Trophoblast cell (in vitro differentiated cells and primary cell): ENCODE data around the gene PTPRT.
A peak's percentile ranks its signal among the peaks of the same experiment; 100 is the strongest.

Experiments used
- DNase-seq, 2 donors: peaks; one replicate each; pipeline ENCODE4 v3.0.0-alpha.2; 2016
- H2AFZ ChIP-seq: 2 replicates; pipeline ENCODE4 v1.6.1; 2013; ENCODE audit warnings: low read length, moderate library complexity, mild to moderate bottlenecking; ENCODE audit not compliant: insufficient read depth, poor library complexity
- H2AK5ac ChIP-seq: 2 replicates; pipeline ENCODE4 v1.6.1; 2013; ENCODE audit warnings: mild to moderate bottlenecking, low read length
- H2BK120ac ChIP-seq: 2 replicates; pipeline ENCODE4 v1.6.1; 2013; ENCODE audit warnings: low read length, mild to moderate bottlenecking, moderate library complexity; ENCODE audit not compliant: insufficient read depth, poor library complexity
- H2BK12ac ChIP-seq: 2 replicates; pipeline ENCODE4 v1.6.1; 2013; ENCODE audit warnings: mild to moderate bottlenecking, low read length, moderate library complexity
- H2BK5ac ChIP-seq: 2 replicates; pipeline ENCODE4 v1.6.1; 2013; ENCODE audit warnings: low read length, low read depth, moderate library complexity, mild to moderate bottlenecking; ENCODE audit not compliant: poor library complexity
- H3K14ac ChIP-seq: 2 replicates; pipeline ENCODE4 v1.6.1; 2013; ENCODE audit warnings: mild to moderate bottlenecking, low read length
- H3K18ac ChIP-seq: 2 replicates; pipeline ENCODE4 v1.6.1; 2013; ENCODE audit warnings: mild to moderate bottlenecking, low read length
- H3K23ac ChIP-seq: 2 replicates; pipeline ENCODE4 v1.6.1; 2013; ENCODE audit warnings: low read length
- H3K27ac ChIP-seq: 2 replicates; pipeline ENCODE4 v1.5.1; 2013; ENCODE audit warnings: low read depth, mild to moderate bottlenecking, inconsistent platforms, low read length, moderate library complexity
- H3K27me3 ChIP-seq: 2 replicates; pipeline ENCODE4 v1.6.1; 2013; ENCODE audit warnings: inconsistent platforms, mild to moderate bottlenecking, low read length, moderate library complexity; ENCODE audit not compliant: insufficient read depth
- H3K36me3 ChIP-seq, 2 experiments: 1 replicate in 1 of 2; 2 replicates in 1 of 2; pipeline ENCODE4 v1.6.1; 2013; ENCODE audit warnings: low read length in 2 of 2, mild to moderate bottlenecking in 2 of 2, moderate library complexity in 1 of 2; ENCODE audit not compliant: insufficient read depth in 2 of 2, control insufficient read depth in 1 of 2
- H3K4ac ChIP-seq: 2 replicates; pipeline ENCODE4 v1.6.1; 2013; ENCODE audit warnings: low read depth, mild to moderate bottlenecking, low read length, moderate library complexity
- H3K4me1 ChIP-seq, 2 experiments: 1 replicate in 1 of 2; 2 replicates in 1 of 2; pipeline ENCODE4 v1.6.1; 2013; ENCODE audit warnings: low read length in 2 of 2, mild to moderate bottlenecking in 2 of 2, moderate library complexity in 1 of 2; ENCODE audit not compliant: insufficient read depth in 2 of 2, control insufficient read depth in 1 of 2
- H3K4me2 ChIP-seq: 2 replicates; pipeline ENCODE4 v1.6.1; 2013; ENCODE audit warnings: inconsistent platforms, mild to moderate bottlenecking, low read length, moderate library complexity
- H3K4me3 ChIP-seq: 2 replicates; pipeline ENCODE4 v1.5.1; 2013; ENCODE audit warnings: mild to moderate bottlenecking, low read depth, low read length, inconsistent platforms
- H3K79me1 ChIP-seq: one replicate; pipeline ENCODE4 v1.6.1; 2013; ENCODE audit warnings: low read length
- H3K79me2 ChIP-seq: 2 replicates; pipeline ENCODE4 v1.6.1; 2013; ENCODE audit warnings: low read length, mild to moderate bottlenecking; ENCODE audit not compliant: control insufficient read depth, insufficient read depth, poor library complexity
- H3K9ac ChIP-seq: 2 replicates; pipeline ENCODE4 v1.6.1; 2013; ENCODE audit warnings: mild to moderate bottlenecking, low read length
- H3K9me3 ChIP-seq: 2 replicates; pipeline ENCODE4 v1.6.1; 2013; ENCODE audit warnings: low read depth, mild to moderate bottlenecking, control low read depth, inconsistent platforms, low read length; ENCODE audit not compliant: insufficient read depth
- H4K12ac ChIP-seq: 2 replicates; pipeline ENCODE4 v1.6.1; 2013; ENCODE audit warnings: low read depth, mild to moderate bottlenecking, low read length, moderate library complexity
- H4K8ac ChIP-seq: 2 replicates; pipeline ENCODE4 v1.6.1; 2013; ENCODE audit warnings: low read depth, mild to moderate bottlenecking, low read length, moderate library complexity
- H4K91ac ChIP-seq: one replicate; pipeline ENCODE4 v1.6.1; 2013; ENCODE audit warnings: low read depth, mild to moderate bottlenecking, low read length, moderate library complexity
- whole genome bisulfite sequencing: extraction: QIAGEN DNeasy Blood & Tissue Kit; methylation state at CpG from one replicate; pipeline ENCODE4 v1.1.7; 2013; ENCODE audit warnings: missing lambda C conversion rate; ENCODE audit not compliant: insufficient read length, insufficient coverage; ENCODE audit errors: extremely low coverage; 5-methylcytosine and 5-hydroxymethylcytosine counted together

Gene PTPRT

GRCh38 chr20:42197599-42197998 lies 992.1 kb downstream of the PTPRT start:
- no peak overlapping the region for H2BK120ac ChIP-seq
- no peak overlapping the region for H3K18ac ChIP-seq
- H3K79me1 ChIP-seq: no peaks in the 10 kb centered on the region
- H3K23ac ChIP-seq: no peak overlapping the region
- H3K14ac ChIP-seq: no peak overlapping the region
- no peak overlapping the region for H3K27ac ChIP-seq
- no peak overlapping the region for H3K9ac ChIP-seq
- H3K4me3 ChIP-seq: no peak overlapping the region
- H3K36me3 ChIP-seq: no peaks in the 10 kb centered on the region
- H3K4me2 ChIP-seq: no peak overlapping the region
- no peaks in the 10 kb centered on the region for H3K4me1 ChIP-seq
- no peak overlapping the region for H4K12ac ChIP-seq
- no peak overlapping the region for H2AFZ ChIP-seq
- no peaks in the 10 kb centered on the region for H3K27me3 ChIP-seq
- no peak overlapping the region for H4K8ac ChIP-seq
- no peak overlapping the region for H2BK12ac ChIP-seq
- no peak overlapping the region for H4K91ac ChIP-seq
- DNase-seq: no peak
- peaks cover 1% of the 10 kb centered on the region for H3K9me3 ChIP-seq
- H2AK5ac ChIP-seq: no peak overlapping the region
- no peaks in the 10 kb centered on the region for H3K79me2 ChIP-seq
- no peak overlapping the region for H2BK5ac ChIP-seq
- no peak overlapping the region for H3K4ac ChIP-seq

- no peaks in the 10 kb centered on the region for H3K36me3 ChIP-seq
- H3K4me2 ChIP-seq: no peak overlapping the region
- H2BK12ac ChIP-seq: no peak overlapping the region
- H3K79me1 ChIP-seq: no peaks in the 10 kb centered on the region
- no peak overlapping the region for H3K4ac ChIP-seq
- no peak overlapping the region for H2AK5ac ChIP-seq
- no peak overlapping the region for H3K14ac ChIP-seq
- no peak overlapping the region for H4K8ac ChIP-seq
- no peak overlapping the region for H4K91ac ChIP-seq
- H2BK120ac ChIP-seq: no peak overlapping the region
- no peak overlapping the region for H4K12ac ChIP-seq
- H3K9me3 ChIP-seq: peaks cover 1% of the 10 kb centered on the region
- H3K27ac ChIP-seq: no peak overlapping the region
- no peak for DNase-seq
- H3K4me1 ChIP-seq: no peaks in the 10 kb centered on the region
- H3K9ac ChIP-seq: no peak overlapping the region
- no peak overlapping the region for H2BK5ac ChIP-seq
- no peak overlapping the region for H3K23ac ChIP-seq
- no peak overlapping the region for H2AFZ ChIP-seq
- H3K4me3 ChIP-seq: no peak overlapping the region
- H3K18ac ChIP-seq: no peak overlapping the region
- WGBS: no CpG with 5 or more reads among the region's 2 CpGs
- no peaks in the 10 kb centered on the region for H3K27me3 ChIP-seq
- no peaks in the 10 kb centered on the region for H3K79me2 ChIP-seq
Observed at GRCh38 chr20:42193119-42193518, 996.6 kb downstream of the PTPRT start.

- WGBS: no CpG with 5 or more reads among the region's 2 CpGs
Observed at GRCh38 chr20:42192321-42192720, 997.4 kb downstream of the PTPRT start.

GRCh38 chr20:42191140-42191860 lies 998.4 kb downstream of the PTPRT start:
- Histone ChIP-seq H3K18ac (no peak overlapping the region), H3K23ac (no peak overlapping the region), H4K8ac (no peak overlapping the region), H2BK5ac (no peak overlapping the region), H3K4ac (no peak overlapping the region), H3K4me2 (no peak overlapping the region), H2BK120ac (no peak overlapping the region), H3K9me3 (peaks cover 1% of the 10 kb centered on the region), H3K79me1 (no peaks in the 10 kb centered on the region), H3K9ac (no peak overlapping the region), H3K27ac (no peak overlapping the region), H3K79me2 (no peaks in the 10 kb centered on the region), H4K12ac (no peak overlapping the region), H2AFZ (no peak overlapping the region), H3K27me3 (no peaks in the 10 kb centered on the region), H2AK5ac (no peak overlapping the region), H3K14ac (no peak overlapping the region), H3K4me3 (no peak overlapping the region), H3K4me1 (no peaks in the 10 kb centered on the region), H4K91ac (no peak overlapping the region), H2BK12ac (no peak overlapping the region), H3K36me3 (no peaks in the 10 kb centered on the region)
- whole genome bisulfite sequencing: no CpG with 5 or more reads among the region's 4 CpGs
- DNase-seq: peak; percentile 22 to 33

More at GRCh38 chr20:42192321-42192720, 997.4 kb downstream of the PTPRT start:
- Histone ChIP-seq H3K9me3 (peaks cover 1% of the 10 kb centered on the region), H2AFZ (no peak overlapping the region), H3K23ac (no peak overlapping the region), H2BK5ac (no peak overlapping the region), H3K4me2 (no peak overlapping the region), H3K4me1 (no peaks in the 10 kb centered on the region), H2BK120ac (no peak overlapping the region), H3K14ac (no peak overlapping the region), H3K79me1 (no peaks in the 10 kb centered on the region), H3K27ac (no peak overlapping the region), H3K27me3 (no peaks in the 10 kb centered on the region), H3K79me2 (no peaks in the 10 kb centered on the region), H3K36me3 (no peaks in the 10 kb centered on the region), H4K91ac (no peak overlapping the region), H4K12ac (no peak overlapping the region), H2BK12ac (no peak overlapping the region), H4K8ac (no peak overlapping the region), H3K4ac (no peak overlapping the region), H3K18ac (no peak overlapping the region), H3K4me3 (no peak overlapping the region), H3K9ac (no peak overlapping the region), H2AK5ac (no peak overlapping the region)
- DNase-seq: no peak
